Caco-2 (cell line): ENCODE data around the gene SMS. TPM values are rescaled to one million over a fixed set of nuclear protein-coding genes. Genes with fewer than 3 reads are reported as not detected.

Source experiments
- BruUV-seq: library from RNA; stranded (reverse); fragments of 400-500 nt; replicated peaks from 2 replicates; lab custom pipeline; 2021; lab: Mats Ljungman, UMichigan
- CTCF ChIA-PET: fragments of 300-600 bp; sonication (Branson Sonifier 250); formaldehyde crosslinking; loops from one replicate; lab custom pipeline; 2022; ENCODE audit warnings: antibody characterized with exemption; lab: Charles Lee
- POLR2A ChIA-PET: fragments of 300-600 bp; sonication (Branson Sonifier 250); formaldehyde crosslinking; loops from one replicate; lab custom pipeline; 2022; ENCODE audit warnings: antibody characterized with exemption; lab: Charles Lee
- DNase-seq, 2 experiments: peaks; one replicate each; pipeline versions ENCODE4 v3.0.0 to v3.0.0-alpha.2; 2020 to 2022
- H3K27me3 ChIP-seq: replicated peaks from 2 replicates; pipeline ENCODE4 v1.6.0; 2011; ENCODE audit warnings: low read length; ENCODE audit not compliant: control insufficient read depth, insufficient read depth
- H3K36me3 ChIP-seq: 2 replicates; pipeline ENCODE4 v1.5.1; 2011; ENCODE audit warnings: low read length; ENCODE audit not compliant: control insufficient read depth, insufficient read depth
- H3K4me1 ChIP-seq: fragments of 250-450 bp; sonication (Bioruptor Pico); 2 replicates; pipeline ENCODE4 v1.5.1; 2020; ENCODE audit warnings: mild to moderate bottlenecking
- H3K4me3 ChIP-seq: 2 replicates; pipeline ENCODE4 v1.5.1; 2011; ENCODE audit warnings: low read depth, mild to moderate bottlenecking, control low read depth, low read length
- H3K9me3 ChIP-seq: fragments of 250-450 bp; sonication (Bioruptor Pico); 2 replicates; pipeline ENCODE4 v1.5.1; 2020; ENCODE audit warnings: mild to moderate bottlenecking, moderate library complexity
- H3K27ac Mint-ChIP-seq: one replicate; pipeline ENCODE4 v1.8.0; 2022; ENCODE audit warnings: mixed read lengths; ENCODE audit not compliant: unreplicated experiment
- H3K27me3 Mint-ChIP-seq: one replicate; pipeline ENCODE4 v1.8.0; 2022; ENCODE audit warnings: mixed read lengths; ENCODE audit not compliant: insufficient read depth, unreplicated experiment
- H3K36me3 Mint-ChIP-seq: one replicate; pipeline ENCODE4 v1.8.0; 2022; ENCODE audit warnings: mild to moderate bottlenecking, mixed read lengths; ENCODE audit not compliant: insufficient read depth, unreplicated experiment
- H3K4me1 Mint-ChIP-seq: one replicate; pipeline ENCODE4 v1.8.0; 2022; ENCODE audit warnings: low read depth, mixed read lengths; ENCODE audit not compliant: unreplicated experiment
- H3K4me3 Mint-ChIP-seq: one replicate; pipeline ENCODE4 v1.8.0; 2022; ENCODE audit warnings: mild to moderate bottlenecking, moderate library complexity, mixed read lengths; ENCODE audit not compliant: unreplicated experiment
- H3K9me3 Mint-ChIP-seq: one replicate; pipeline ENCODE4 v1.8.0; 2022; ENCODE audit warnings: mixed read lengths; ENCODE audit not compliant: unreplicated experiment
- intact Hi-C: fragments of 100-400 bp; cut with micrococcal nuclease; formaldehyde crosslinking; loops from one replicate; pipeline ENCODE4 v1.10.0; 2022; ENCODE audit not compliant: unreplicated experiment
- total RNA-seq: library from RNA; stranded (reverse); gene quantifications from 2 replicates; pipeline ENCODE4 v1.2.3, GENCODE V29; 2022
- TF ChIP-seq, protein P1 (sequence below), 2 experiments: fragments of 200-600 bp in 1 of 2; IDR thresholded peaks; 1 replicate in 1 of 2; 2 replicates in 1 of 2; pipeline versions ENCODE4 v1.5.1 to v1.8.0; 2011 to 2022; ENCODE audit warnings: antibody characterized with exemption in 1 of 2, control low read depth in 1 of 2, inconsistent platforms in 1 of 2, low read depth in 1 of 2, low read length in 1 of 2, mild to moderate bottlenecking in 1 of 2, moderate library complexity in 1 of 2; ENCODE audit not compliant: insufficient read depth in 1 of 2, severe bottlenecking in 1 of 2, unreplicated experiment in 1 of 2

Gene SMS
- total RNA-seq, 1 experiment from 2014 or later: 158 TPM

DNA sequence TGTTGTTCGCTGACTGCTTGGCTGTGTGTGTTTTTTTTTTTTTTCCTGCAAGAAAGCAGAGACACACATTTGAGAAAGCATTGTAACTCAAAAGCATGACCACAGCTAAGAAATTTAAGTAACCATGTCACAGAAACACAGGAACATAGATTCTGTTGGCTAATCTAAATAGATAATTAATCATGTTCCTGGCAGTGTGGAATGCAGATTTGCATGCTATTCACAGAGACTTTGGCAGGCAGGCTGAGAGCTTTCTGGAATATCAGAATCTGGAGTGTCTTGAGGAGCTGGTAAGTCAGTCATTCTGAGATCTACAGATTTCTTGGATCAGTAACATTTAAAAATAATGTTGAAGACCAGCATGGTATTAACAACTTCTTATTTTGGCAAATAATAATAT lies 33.2 kb upstream of the SMS start:
- H3K9me3 ChIP-seq: no peaks in the 10 kb centered on the region
- TF ChIP-seq, protein P1, sequence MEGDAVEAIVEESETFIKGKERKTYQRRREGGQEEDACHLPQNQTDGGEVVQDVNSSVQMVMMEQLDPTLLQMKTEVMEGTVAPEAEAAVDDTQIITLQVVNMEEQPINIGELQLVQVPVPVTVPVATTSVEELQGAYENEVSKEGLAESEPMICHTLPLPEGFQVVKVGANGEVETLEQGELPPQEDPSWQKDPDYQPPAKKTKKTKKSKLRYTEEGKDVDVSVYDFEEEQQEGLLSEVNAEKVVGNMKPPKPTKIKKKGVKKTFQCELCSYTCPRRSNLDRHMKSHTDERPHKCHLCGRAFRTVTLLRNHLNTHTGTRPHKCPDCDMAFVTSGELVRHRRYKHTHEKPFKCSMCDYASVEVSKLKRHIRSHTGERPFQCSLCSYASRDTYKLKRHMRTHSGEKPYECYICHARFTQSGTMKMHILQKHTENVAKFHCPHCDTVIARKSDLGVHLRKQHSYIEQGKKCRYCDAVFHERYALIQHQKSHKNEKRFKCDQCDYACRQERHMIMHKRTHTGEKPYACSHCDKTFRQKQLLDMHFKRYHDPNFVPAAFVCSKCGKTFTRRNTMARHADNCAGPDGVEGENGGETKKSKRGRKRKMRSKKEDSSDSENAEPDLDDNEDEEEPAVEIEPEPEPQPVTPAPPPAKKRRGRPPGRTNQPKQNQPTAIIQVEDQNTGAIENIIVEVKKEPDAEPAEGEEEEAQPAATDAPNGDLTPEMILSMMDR (IDR thresholded peaks at IDR 0.05; ENCODE audit: insufficient read depth in 1 of 2, low read depth in 1 of 2, low read length in 1 of 2, severe bottlenecking in 1 of 2, unreplicated experiment in 1 of 2): no peak
- Mint-ChIP-seq H3K36me3 (no peaks in the 10 kb centered on the region), H3K9me3 (no peaks in the 10 kb centered on the region), H3K4me1 (no peaks in the 10 kb centered on the region), H3K4me3 (no peak overlapping the region), H3K27me3 (no peaks in the 10 kb centered on the region), H3K27ac (no peak overlapping the region)
- no peaks in the 10 kb centered on the region for H3K4me1 ChIP-seq
- ChIA-PET CTCF (no interaction called here), POLR2A (no interaction called here)
- intact Hi-C loops: no loop called here
- no peak for DNase-seq
- no peaks in the 10 kb centered on the region for H3K27me3 ChIP-seq
- H3K4me3 ChIP-seq: no peak overlapping the region
- no peaks in the 10 kb centered on the region for H3K36me3 ChIP-seq
- no TSS peak for BruUV-seq

DNA sequence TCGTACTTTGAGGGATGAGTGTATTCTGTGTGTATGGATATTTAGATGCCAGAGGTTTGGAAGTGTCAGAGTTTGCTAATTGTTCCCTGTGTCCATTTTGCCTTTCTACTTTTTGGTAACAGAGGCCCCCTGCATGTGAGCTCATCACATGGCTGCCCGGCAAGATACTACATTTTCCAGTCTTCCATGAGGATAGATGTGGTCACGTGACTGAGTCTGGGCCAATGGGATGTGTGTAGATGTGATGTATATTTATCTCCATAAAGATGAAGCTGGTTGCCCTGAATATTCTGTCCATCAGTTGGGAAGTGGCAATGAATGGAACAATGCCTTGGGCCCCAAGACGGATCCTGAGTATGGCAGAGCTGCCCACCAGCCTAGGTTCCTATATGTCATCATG lies 29.0 kb upstream of the SMS start:
- H3K4me1 ChIP-seq: no peaks in the 10 kb centered on the region
- no peaks in the 10 kb centered on the region for H3K36me3 Mint-ChIP-seq
- CTCF ChIA-PET: no interaction called here
- no TSS peak for BruUV-seq
- POLR2A ChIA-PET: no interaction called here
- no peak overlapping the region for H3K27ac Mint-ChIP-seq
- H3K9me3 ChIP-seq: no peaks in the 10 kb centered on the region
- no peaks in the 10 kb centered on the region for H3K4me1 Mint-ChIP-seq
- H3K4me3 Mint-ChIP-seq: no peak overlapping the region
- no peak overlapping the region for H3K4me3 ChIP-seq
- TF ChIP-seq, protein P1 (IDR thresholded peaks at IDR 0.05; ENCODE audit: insufficient read depth in 1 of 2, low read depth in 1 of 2, low read length in 1 of 2, severe bottlenecking in 1 of 2, unreplicated experiment in 1 of 2): no peak
- H3K9me3 Mint-ChIP-seq: no peaks in the 10 kb centered on the region
- no peaks in the 10 kb centered on the region for H3K27me3 ChIP-seq
- H3K27me3 Mint-ChIP-seq: no peaks in the 10 kb centered on the region
- no peaks in the 10 kb centered on the region for H3K36me3 ChIP-seq
- DNase-seq: no peak
- intact Hi-C loops: no loop called here

DNA sequence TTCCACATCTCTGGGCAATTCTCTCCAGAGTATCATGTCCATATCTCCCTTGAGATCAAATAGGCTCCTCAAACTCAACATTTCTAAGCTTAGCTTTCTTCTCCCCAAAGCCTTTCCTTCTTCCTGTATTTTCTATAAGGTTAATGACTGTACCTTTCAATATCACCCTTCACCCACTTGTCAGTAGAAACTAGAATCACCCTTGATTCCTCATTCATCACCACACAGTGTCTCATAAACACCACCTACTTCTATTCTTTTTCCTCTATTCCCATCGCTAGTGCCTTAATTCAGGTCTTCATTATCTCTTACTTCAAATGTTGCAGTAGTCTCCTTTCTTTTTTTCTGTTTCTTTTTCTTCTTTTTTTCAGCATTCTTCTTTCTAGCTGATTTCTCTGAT lies 28.3 kb upstream of the SMS start:
- H3K27me3 Mint-ChIP-seq: no peaks in the 10 kb centered on the region
- H3K4me1 Mint-ChIP-seq: no peaks in the 10 kb centered on the region
- no TSS peak for BruUV-seq
- ChIA-PET CTCF (no interaction called here), POLR2A (no interaction called here)
- TF ChIP-seq, protein P1 (IDR thresholded peaks at IDR 0.05; ENCODE audit: insufficient read depth in 1 of 2, low read depth in 1 of 2, low read length in 1 of 2, severe bottlenecking in 1 of 2, unreplicated experiment in 1 of 2): no peak
- no peaks in the 10 kb centered on the region for H3K9me3 Mint-ChIP-seq
- Histone ChIP-seq H3K9me3 (no peaks in the 10 kb centered on the region), H3K4me3 (no peak overlapping the region), H3K27me3 (no peaks in the 10 kb centered on the region), H3K36me3 (no peaks in the 10 kb centered on the region), H3K4me1 (no peaks in the 10 kb centered on the region)
- no peak overlapping the region for H3K27ac Mint-ChIP-seq
- no peak overlapping the region for H3K4me3 Mint-ChIP-seq
- DNase-seq: no peak
- no peaks in the 10 kb centered on the region for H3K36me3 Mint-ChIP-seq
- intact Hi-C loops: no loop called here
